GM06990 (cell line): ENCODE results near the gene MANSC1.

Experiments
- DNase-seq: peaks from one replicate; pipeline ENCODE4 v3.0.0-alpha.2; 2011; ENCODE audit not compliant: insufficient read length; ENCODE audit errors: extremely low read depth
- H3K27me3 ChIP-seq: replicated peaks from 2 replicates; pipeline ENCODE4 v1.6.0; 2011; ENCODE audit warnings: low read length; ENCODE audit not compliant: control insufficient read depth, insufficient read depth
- H3K36me3 ChIP-seq: 2 replicates; pipeline ENCODE4 v1.5.1; 2011; ENCODE audit warnings: low read length; ENCODE audit not compliant: control insufficient read depth, insufficient read depth
- H3K4me3 ChIP-seq: replicated peaks from 2 replicates; pipeline ENCODE4 v1.5.1; 2011; ENCODE audit warnings: low read depth, mild to moderate bottlenecking, control low read depth, low read length
- CTCF ChIP-seq: IDR thresholded peaks from 2 replicates; pipeline ENCODE4 v1.5.1; 2011; ENCODE audit warnings: low read length, control low read depth, mild to moderate bottlenecking, inconsistent platforms; ENCODE audit not compliant: insufficient read depth, poor library complexity, severe bottlenecking

The MANSC1 gene

GRCh38 chr12:12367482-12367998, 17.5 kb upstream of the MANSC1 start:
- TF ChIP-seq CTCF, result no peak
- Histone ChIP-seq H3K27me3 (no peaks in the 10 kb centered on the region), H3K36me3 (no peaks in the 10 kb centered on the region; the same call in none of the 2 replicates), H3K4me3 (no peak overlapping the region)
- no peak for DNase-seq

GRCh38 chr12:12366701-12367481, 16.8 kb upstream of the MANSC1 start:
- Histone ChIP-seq H3K36me3 (no peaks in the 10 kb centered on the region; the same call in none of the 2 replicates), H3K4me3 (no peak overlapping the region), H3K27me3 (no peaks in the 10 kb centered on the region)
- TF ChIP-seq CTCF, result no peak
- no peak for DNase-seq

- H3K27me3 ChIP-seq, result no peaks in the 10 kb centered on the region
- no peak for DNase-seq
- H3K36me3 ChIP-seq, result peaks cover 2% of the 10 kb centered on the region
- H3K4me3 ChIP-seq, result no peak overlapping the region
- TF ChIP-seq CTCF, result no peak
Observed at GRCh38 chr12:12365931-12366431, 15.9 kb upstream of the MANSC1 start.

- H3K4me3 ChIP-seq, result no peak overlapping the region
- no peak for DNase-seq
- no peaks in the 10 kb centered on the region for H3K27me3 ChIP-seq
- TF ChIP-seq CTCF, result no peak
- peaks cover 2% of the 10 kb centered on the region for H3K36me3 ChIP-seq
Observed at GRCh38 chr12:12365446-12365802, 15.4 kb upstream of the MANSC1 start.

- TF ChIP-seq CTCF, result no peak
- Histone ChIP-seq H3K27me3 (no peaks in the 10 kb centered on the region), H3K36me3 (peaks cover 2% of the 10 kb centered on the region), H3K4me3 (no peak overlapping the region)
- DNase-seq, result no peak
Observed at GRCh38 chr12:12364787-12365445, 14.9 kb upstream of the MANSC1 start.
